HG03045 (cell line): ENCODE data around the gene SYNE2.

Experiments
- ATAC-seq: cut with Tn5 transposase; IDR thresholded peaks from one replicate; pipeline ENCODE4 v1.9.1; 2021; ENCODE audit warnings: mild to moderate bottlenecking, moderate library complexity; ENCODE audit not compliant: unreplicated experiment

Gene SYNE2

GRCh38 chr14:64064447-64064846 is 211.6 kb downstream of the SYNE2 start:
- ATAC-seq: no peak

- ATAC-seq: no peak
Observed at GRCh38 chr14:64069634-64070359, 217.0 kb downstream of the SYNE2 start.

GRCh38 chr14:64074961-64075612 is 222.3 kb downstream of the SYNE2 start:
- ATAC-seq: no peak

GRCh38 chr14:64075613-64076005 is 222.8 kb downstream of the SYNE2 start:
- no peak for ATAC-seq

- ATAC-seq: no peak
Observed at GRCh38 chr14:64080452-64080851, 227.6 kb downstream of the SYNE2 start.

- ATAC-seq: no peak
Observed at GRCh38 chr14:64081174-64081746, 228.5 kb downstream of the SYNE2 start.

- ATAC-seq: no peak
Observed at GRCh38 chr14:64082837-64083236, 230.0 kb downstream of the SYNE2 start.

- no peak for ATAC-seq
Observed at GRCh38 chr14:64088647-64088964, 235.8 kb downstream of the SYNE2 start.

- ATAC-seq: no peak
Observed at GRCh38 chr14:64089920-64090319, 237.1 kb downstream of the SYNE2 start.

- no peak for ATAC-seq
Observed at GRCh38 chr14:64091217-64091616, 238.4 kb downstream of the SYNE2 start.

GRCh38 chr14:64092338-64092737 is 239.5 kb downstream of the SYNE2 start:
- ATAC-seq: no peak

GRCh38 chr14:64092940-64093339 is 240.1 kb downstream of the SYNE2 start:
- no peak for ATAC-seq

GRCh38 chr14:64095620-64096019 is 242.8 kb downstream of the SYNE2 start:
- ATAC-seq: no peak

- ATAC-seq: no peak
Observed at GRCh38 chr14:64098120-64098519, 245.3 kb downstream of the SYNE2 start.

- no peak for ATAC-seq
Observed at GRCh38 chr14:64107438-64107837, 254.6 kb downstream of the SYNE2 start.

GRCh38 chr14:64109819-64110554 is 257.2 kb downstream of the SYNE2 start:
- no peak for ATAC-seq

GRCh38 chr14:64110802-64111201 is 258.0 kb downstream of the SYNE2 start:
- no peak for ATAC-seq

GRCh38 chr14:64112867-64113678 is 260.3 kb downstream of the SYNE2 start:
- ATAC-seq: no peak

GRCh38 chr14:64114166-64114565 is 261.4 kb downstream of the SYNE2 start:
- ATAC-seq: no peak

GRCh38 chr14:64114796-64115195 is 262.0 kb downstream of the SYNE2 start:
- ATAC-seq: no peak

- no peak for ATAC-seq
Observed at GRCh38 chr14:64115401-64115800, 262.6 kb downstream of the SYNE2 start.
